ENCODE data around the gene DNAJB13.

Gene DNAJB13

GRCh38 chr11:74018331-74019005, 67.6 kb downstream of the DNAJB13 start:
- peak; percentile 52 for DNase-seq

DNA sequence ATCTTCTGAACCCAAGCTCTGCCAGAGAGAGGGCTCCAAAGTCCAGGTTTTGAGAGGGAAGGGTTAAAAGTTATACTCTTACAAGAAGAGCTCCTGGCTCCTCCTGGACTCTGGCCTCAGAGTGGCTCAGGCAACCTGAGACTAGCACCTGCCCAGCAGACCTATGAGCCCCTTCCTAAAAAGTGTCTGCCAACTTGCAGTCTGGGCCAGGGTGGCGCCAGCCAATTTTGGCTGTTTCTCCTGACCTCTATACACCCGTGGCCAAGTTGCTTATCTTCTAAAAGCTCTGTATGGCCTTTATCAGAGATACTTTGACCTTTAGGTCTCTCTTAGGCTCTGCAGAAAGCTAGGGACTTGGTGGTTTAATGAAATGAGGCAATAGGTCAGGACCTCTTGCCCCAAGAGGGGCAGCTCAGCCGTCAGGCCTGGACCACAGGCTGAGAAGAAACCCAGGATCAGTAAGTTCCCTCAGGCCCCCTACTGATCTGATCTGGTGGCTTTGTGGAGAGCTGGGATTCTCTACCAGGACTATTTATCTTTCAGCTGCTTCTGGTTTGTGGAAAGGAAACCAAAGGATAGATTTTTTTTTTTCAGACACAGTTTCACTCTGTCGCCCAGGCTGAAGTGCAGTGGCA, 68.4 kb downstream of the DNAJB13 start:
- DNase-seq: peak; percentile 33

GRCh38 chr11:74019860-74020259, 69.0 kb downstream of the DNAJB13 start:
- peak; percentile 36 for DNase-seq

All from hematopoietic multipotent progenitor cell treated with erythropoietin and hydrocortisone succinate and interleukin-3 and kit ligand, for 4 days (in vitro differentiated cells).